HG02798 (cell line): ENCODE data around the gene ZSCAN5B.
"Not testable (repeated sequence)": the region's sequence is repeated elsewhere in the genome, so short reads cannot be mapped to it uniquely, and the experiment has no call there.

ENCODE experiments used
- ATAC-seq: cut with Tn5 transposase; IDR thresholded peaks from one replicate; pipeline ENCODE4 v1.9.1; 2021; ENCODE audit warnings: mild to moderate bottlenecking; ENCODE audit not compliant: unreplicated experiment, poor library complexity

ZSCAN5B gene, protein sequence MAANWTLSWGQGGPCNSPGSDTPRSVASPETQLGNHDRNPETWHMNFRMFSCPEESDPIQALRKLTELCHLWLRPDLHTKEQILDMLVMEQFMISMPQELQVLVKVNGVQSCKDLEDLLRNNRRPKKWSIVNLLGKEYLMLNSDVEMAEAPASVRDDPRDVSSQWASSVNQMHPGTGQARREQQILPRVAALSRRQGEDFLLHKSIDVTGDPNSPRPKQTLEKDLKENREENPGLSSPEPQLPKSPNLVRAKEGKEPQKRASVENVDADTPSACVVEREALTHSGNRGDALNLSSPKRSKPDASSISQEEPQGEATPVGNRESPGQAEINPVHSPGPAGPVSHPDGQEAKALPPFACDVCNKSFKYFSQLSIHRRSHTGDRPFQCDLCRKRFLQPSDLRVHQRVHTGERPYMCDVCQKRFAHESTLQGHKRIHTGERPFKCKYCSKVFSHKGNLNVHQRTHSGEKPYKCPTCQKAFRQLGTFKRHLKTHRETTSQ

DNA sequence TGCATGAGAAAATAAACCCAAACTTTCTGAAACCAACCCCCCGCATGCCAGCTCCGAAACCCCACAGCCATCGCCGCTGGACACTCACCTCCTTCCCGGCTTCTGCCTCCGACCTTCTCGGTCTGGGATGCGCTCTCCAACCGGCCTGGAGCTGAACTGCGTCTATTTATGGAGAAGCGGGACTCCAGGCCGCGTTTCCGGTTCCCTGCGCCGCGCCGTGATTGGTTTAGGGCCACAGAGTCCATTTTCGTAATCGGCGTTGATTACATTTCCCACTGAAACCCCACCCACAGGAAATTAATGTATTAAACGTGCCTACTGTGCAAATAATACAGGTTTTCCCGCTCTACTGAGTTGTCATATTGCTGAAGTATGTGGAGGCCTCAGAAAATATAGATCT, at the start of gene ZSCAN5B:
Gene ZSCAN5B, minus strand, starts transcription at position 138 of the 400 bp plus-strand sequence. CDS start 4,731 bp downstream, outside the sequence.
- not testable (repeated sequence) for ATAC-seq

DNA sequence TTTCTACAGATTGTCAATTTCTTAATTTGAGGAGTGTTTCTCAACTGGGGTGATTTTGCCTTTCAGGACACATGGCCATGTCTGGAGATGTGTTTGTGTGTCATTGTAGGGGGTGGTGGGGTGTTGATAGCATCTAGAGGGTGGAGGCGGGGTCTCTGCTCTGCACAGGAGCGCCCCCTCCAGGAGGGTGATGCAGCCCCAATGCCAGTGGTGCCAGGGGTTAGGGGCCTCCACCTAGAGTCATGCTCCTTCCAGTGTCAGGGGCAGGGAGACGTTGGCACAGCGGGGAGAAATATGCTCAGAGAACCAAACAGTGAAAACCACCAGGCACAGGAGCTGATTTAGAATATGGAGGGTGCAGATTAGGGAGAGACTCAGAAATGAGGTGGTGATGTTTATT, 48.2 kb upstream of the ZSCAN5B start:
- not testable (repeated sequence) for ATAC-seq

DNA sequence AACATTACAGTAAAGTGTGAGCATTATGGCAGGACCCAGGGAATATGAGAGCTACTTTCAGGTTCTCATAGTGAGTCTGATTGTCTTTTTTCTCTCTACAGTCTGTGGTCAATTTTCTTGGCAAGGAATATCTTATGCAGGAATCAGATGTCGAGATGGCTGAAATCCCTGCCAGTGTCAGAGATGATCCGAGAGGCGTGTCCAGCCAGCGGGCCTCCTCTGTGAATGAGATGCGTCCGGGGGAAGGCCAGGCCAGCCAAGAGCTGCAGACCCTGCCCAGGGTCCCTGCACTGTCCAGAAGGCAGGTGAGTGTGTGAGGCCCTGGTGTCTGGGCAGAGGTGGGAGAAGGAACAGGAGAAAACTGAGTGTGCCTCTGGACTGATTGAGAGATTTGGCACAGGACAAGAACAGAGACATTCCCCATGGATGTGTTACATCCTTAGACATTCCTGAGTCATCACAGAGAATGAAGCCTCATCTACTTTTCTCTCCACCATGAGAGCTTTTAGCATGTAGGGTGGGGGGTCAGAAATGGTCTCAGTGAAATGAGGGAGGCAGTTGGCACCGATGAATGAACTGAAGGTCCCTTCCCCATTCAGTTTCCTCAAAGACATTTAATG, 47.6 kb upstream of the ZSCAN5B start:
- ATAC-seq: no peak

DNA sequence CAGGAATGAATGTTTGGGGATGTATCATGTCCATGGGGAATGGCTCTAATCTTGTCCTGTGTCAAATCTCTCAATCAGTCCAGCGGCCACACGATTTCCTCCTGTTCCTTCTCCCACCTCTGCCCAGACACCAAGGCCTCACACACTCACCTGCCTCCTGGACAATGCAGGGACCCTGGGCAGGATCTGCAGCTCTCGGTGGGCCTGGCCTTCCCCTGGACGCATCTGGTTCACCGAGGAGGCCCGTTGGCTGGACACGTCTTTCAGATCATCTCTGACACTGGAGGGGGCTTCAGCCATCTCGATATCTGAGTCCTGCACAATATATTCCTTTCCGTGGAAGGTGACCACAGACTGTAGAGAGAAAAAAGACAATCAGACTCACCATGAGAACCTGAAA, 25.9 kb upstream of the ZSCAN5B start:
- no peak for ATAC-seq

DNA sequence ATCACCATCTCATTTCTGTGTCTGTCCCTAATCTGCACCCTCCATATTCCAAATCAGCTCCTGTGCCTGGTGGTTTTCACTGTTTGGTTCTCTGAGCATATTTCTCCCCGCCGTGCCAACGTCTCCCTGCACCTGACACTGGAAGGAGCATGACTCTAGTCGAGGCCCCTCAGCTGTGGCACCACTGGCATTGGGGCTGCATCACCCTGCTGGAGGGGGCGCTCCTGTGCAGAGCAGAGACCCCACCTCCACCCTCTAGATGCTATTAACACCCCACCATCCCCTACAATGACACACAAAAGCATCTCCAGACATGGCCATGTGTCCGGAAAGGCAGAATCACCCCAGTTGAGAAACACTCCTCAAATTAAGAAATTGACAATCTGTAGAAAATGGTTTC, 25.3 kb upstream of the ZSCAN5B start:
- ATAC-seq: no peak

DNA sequence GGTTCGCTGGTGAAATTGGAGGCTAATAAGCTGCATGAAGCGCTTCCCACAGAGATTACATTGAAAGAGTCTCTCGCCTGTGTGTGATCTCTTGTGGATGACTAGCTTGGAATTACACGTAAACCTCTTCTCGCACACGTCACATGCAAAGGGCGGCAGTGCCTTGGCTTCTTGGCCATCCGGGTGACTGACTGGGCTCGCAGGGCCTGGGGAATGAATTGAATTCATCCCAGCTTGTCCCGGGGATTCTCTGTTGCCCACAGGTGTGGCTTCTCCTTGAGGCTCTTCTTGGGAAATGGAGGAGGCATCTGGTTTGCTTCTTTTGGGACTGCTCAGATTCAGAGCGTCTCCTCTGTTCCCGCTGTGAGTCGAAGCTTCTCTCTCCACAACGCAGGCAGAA, 24.3 kb upstream of the ZSCAN5B start:
- no peak for ATAC-seq

DNA sequence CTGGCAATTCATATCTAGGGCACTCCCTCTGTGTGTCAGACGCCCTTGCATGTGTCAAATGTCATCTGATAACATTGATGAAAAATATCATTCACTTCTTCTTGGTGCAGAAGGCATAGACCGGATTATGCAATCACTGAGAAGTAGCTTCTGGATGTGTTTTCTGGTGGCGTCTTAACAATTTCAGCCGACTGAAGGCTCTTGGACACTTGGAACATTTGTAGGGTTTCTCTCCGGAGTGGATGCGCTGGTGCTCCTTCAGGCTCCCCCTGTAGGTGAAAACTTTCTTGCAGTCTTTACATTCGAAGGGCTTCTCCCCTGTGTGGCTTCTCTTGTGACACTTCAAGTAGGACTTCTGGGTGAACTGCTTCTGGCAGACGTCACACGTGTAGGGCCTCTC, 23.9 kb upstream of the ZSCAN5B start:
- ATAC-seq: not testable (repeated sequence)

DNA sequence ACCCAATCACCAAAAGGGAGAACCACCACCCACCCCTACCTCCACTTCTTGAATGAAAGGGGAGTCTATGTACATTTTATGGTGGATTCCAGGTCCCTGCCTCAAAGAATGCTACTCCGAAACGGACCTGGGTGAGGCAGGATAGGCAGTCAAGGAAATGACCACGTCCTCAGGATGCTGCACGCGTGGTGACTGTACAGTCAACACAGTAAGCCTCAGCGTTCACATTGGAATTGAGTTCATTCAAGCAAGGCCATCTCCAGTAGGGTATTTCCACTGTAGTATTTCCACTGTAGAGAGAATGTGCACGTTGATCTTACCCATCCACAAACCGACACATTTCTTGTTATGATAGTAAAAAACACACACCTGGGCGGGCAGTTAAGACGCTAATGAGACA, 21.4 kb upstream of the ZSCAN5B start:
- ATAC-seq: no peak

DNA sequence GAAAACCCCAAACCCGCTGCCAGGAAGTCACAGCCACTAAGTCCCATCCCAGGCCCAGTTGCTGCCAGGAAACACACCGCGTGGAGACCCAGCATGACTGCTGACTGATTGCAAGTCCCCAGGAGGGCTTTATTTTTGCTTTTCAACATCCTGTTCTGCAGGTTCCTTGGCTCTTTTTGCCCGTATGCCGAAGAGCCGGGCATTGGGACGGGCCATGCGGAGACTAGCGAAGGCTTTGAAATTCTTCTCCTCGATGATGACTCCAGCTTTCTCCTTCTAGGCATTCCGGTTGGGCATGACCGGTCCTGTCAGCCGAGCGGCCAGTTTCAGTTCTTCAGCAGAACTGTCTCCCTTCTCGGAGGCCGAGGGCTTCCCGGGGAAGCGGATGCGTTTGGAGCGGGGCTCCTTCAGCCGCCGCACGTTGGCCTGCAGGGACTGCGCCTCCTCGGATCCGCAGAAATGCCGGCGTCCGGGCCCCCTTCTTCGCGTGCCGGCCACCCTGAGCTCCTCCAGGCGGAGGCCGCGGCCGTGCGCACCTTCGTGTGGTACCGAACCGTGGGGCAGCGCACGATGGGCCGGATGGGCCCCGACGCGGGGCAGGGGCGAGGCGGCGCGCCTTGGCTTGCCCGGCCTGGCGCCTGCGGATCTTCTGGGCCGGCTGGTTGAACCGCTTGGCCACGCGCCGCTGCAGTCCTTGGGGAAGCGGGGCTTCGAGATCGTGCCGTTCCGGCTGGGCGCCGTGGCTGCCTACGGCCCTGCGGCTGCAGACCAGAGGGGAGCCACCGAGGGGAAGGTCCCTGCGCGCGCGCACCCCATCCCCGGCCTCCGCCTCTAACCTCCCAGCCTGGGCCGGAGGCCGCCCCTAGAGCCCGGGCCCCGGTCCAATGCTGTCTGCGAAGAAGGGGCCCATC, 19.7 kb upstream of the ZSCAN5B start:
- no peak for ATAC-seq

DNA sequence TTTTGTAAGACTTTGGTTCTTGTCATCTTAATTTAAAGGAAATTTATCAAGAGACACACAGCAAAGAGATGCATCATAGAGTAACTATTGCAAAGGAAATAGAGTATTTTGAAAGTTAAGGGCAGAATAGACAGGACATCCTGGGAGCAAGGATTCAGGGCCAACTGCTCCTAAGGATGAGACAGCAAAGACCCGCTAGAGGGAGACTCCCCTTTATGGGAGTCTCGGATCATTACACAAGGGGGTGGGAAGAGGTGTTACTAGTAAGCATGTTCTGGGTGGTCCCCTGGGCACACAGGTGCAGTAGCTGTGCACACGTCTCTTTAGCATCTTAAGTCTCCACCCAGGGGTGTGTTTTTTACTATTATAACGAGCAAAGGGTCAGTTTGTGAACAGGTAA, 14.1 kb upstream of the ZSCAN5B start:
- no peak for ATAC-seq

DNA sequence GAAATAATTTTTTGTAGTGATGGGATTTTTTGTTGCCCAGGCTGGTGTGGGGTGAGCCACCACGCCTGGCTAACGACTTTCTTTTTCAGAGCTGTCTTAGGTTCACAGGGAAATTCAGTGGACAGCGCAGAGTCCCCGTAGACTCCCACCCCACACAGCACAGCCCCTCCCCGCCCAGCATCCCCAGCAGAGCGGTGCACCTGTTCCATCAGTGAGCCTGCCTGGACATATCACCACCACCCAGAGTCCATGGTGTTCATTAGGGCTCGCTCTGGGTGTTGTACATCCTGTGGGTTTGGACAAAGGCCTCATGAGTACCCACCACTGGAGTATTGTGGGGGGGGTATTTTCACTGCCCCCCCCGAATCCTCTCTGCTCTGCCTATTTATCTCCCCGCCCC, 12.5 kb upstream of the ZSCAN5B start:
- ATAC-seq: not testable (repeated sequence)

DNA sequence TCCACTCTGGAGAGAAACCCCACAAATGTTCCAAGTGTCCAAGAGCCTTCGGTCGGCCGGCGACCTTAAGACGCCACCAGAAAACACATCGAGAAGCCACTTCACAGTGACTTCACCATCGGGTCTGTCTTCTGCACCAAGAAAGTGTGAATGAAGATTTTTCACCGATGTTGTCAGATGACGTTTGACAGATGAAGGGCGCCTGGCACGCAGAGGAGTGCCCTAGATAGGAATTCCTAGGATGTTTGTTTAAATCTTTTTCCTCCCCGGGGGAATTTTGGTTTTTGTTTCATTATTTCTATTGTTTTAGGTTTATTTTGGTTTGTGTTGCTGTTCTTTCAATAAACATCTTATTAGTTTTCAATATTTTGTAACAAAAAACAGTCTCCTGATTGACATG, 11.5 kb upstream of the ZSCAN5B start:
- ATAC-seq: no peak

DNA sequence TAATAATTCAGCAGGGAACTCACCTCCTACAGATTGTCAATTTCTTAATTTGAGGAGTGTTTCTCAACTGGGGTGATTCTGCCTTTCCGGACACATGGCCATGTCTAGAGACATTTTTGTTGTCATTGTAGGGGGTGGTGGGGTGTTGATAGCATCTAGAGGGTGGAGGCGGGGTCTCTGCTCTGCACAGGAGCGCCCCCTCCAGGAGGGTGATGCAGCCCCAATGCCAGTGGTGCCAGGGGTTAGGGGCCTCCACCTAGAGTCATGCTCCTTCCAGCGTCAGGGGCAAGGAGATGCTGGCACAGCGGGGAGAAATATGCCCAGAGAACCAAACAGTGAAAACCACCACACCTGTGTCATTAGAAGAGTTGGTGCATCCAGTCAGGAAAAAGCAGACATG, 10.0 kb upstream of the ZSCAN5B start:
- not testable (repeated sequence) for ATAC-seq

DNA sequence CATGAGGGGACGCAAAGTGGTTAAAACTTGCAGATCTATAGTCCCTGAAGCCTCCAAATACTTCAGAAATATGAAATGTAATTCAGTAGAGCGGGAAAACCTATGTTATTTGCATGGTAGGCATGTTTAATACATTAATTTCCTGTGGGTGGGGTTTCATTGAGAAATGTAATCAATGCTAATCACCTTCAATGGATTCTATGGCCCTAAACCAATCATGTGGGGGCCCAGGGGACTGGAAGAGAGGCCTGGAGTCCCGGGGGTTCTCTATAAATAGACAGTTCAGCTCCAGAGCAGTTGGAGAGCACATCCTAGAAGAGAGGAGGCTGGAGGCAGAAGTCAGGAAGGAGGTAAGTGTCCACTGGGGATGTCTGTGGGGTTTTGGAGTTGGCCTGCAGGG, 4.4 kb upstream of the ZSCAN5B start, which contains the start of gene ZSCAN5C:
Gene ZSCAN5C, plus strand, starts transcription at position 301 of the 400 bp plus-strand sequence. CDS start 3,641 bp downstream, outside the sequence.
- no peak for ATAC-seq

DNA sequence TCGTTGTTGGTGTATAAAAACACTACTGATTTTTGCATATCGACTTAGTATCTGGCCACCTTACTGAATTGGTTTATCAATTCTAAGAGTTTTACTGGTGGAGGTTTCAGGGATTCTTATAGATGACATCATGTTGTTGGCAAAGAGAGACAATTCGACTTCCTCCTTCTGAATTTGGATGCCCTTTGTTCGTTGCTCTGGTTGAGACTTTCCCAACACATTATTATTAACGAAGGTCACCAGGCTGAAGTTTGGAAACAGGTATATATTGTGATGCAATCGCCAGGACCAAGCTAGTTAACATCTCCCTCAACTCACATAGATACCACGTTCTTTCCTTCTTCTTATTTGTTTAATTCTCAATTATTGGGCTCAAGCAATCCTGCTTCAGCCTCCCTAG, 2.1 kb upstream of the ZSCAN5B start:
- no peak for ATAC-seq

DNA sequence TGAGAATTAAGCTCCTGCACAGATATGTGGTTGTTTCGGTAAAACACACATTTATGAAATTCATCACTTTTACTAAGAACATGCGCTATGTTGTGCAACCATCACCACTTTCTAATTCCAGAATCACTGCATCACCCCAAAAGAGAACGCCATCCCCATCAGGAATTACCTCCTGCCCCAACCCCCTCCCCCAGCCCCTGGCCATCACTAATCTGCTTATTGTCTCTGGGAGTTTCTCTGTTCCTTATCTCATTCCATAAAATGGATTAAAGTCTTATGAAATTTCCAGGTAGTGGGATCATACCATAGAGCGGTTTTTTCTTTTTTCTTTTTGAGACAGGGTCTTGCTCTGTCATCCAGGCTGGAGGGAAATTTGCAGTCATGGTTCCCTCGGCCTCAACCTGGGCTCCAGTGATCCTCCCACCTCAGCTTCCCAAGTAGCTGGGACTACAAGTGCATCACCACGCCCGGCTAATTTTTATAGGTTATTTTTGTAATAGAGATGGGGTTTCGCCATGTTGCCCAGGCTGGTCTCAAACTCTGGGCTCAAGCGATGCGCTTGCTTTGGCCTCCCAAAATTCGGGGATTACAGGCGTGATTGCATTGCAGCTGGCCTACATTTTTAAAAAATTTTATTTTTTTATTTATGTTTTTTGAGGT, 3.5 kb downstream of the ZSCAN5B start:
- no peak for ATAC-seq

DNA sequence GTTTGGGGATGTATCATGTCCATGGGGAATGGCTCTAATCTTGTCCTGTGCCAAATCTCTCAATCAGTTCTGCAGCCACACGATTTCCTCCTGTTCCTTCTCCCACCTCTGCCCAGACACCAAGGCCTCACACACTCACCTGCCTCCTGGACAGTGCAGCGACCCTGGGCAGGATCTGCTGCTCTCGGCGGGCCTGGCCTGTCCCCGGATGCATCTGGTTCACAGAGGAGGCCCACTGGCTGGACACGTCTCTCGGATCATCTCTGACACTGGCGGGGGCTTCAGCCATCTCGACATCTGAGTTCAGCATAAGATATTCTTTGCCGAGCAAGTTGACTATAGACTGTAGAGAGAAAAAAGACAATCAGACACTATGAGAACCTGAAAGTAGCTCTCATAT, 5.9 kb downstream of the ZSCAN5B start:
- ATAC-seq: no peak

DNA sequence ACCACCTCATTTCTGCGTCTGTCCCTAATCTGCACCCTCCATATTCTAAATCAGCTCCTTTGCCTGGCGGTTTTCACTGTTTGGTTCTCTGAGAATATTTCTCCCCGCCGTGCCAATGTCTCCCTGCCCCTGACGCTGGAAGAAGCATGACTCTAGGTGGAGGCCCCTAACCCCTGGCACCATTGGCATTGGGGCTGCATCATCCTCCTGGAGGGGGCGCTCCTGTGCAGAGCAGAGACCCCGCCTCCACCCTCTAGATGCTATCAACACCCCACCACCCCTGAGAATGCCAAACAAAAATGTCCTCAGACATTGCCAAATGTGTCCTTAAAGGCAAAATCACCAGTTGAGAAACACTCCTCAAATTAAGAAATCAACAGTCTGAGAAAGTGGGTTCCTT, 6.5 kb downstream of the ZSCAN5B start:
- no peak for ATAC-seq

DNA sequence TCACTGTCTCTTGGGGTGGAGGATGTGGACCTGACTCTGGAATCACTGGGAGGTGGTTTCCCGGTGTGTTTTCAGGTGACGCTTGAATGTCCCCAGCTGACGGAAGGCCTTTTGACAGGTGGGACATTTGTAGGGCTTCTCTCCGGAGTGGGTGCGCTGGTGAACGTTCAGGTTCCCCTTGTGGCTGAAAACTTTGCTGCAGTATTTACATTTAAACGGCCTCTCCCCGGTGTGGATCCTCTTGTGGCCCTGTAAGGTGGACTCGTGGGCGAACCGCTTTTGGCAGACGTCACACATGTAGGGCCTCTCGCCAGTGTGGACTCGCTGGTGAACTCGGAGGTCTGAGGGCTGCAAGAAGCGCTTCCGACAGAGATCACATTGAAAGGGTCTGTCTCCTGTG, 7.8 kb downstream of the ZSCAN5B start:
- ATAC-seq: no peak
